Esophagus muscularis mucosa (tissue), 4 donors: ENCODE measurements around the gene AUTS2.

Experiments used
- EP300 ChIP-seq: sonication (generic); formaldehyde crosslinking; IDR thresholded peaks from one replicate; pipeline ENCODE4 v1.6.1; 2017; ENCODE audit warnings: antibody characterized with exemption
- POLR2A ChIP-seq: fragments of 450-650 bp; IDR thresholded peaks from one replicate; pipeline ENCODE4 v1.6.1; 2017; ENCODE audit warnings: antibody characterized with exemption, moderate library complexity, mild to moderate bottlenecking, low read depth
- TF ChIP-seq, protein P1 (sequence below), 3 experiments: fragments of 200-600 bp in 2 of 3; fragments of 450-650 bp in 1 of 3; sonication (generic) in 2 of 3; IDR thresholded peaks; one replicate each; pipeline ENCODE4 v1.5.1; 2017 to 2019; ENCODE audit warnings: antibody characterized with exemption in 3 of 3, mild to moderate bottlenecking in 2 of 3, moderate library complexity in 1 of 3

DNA sequence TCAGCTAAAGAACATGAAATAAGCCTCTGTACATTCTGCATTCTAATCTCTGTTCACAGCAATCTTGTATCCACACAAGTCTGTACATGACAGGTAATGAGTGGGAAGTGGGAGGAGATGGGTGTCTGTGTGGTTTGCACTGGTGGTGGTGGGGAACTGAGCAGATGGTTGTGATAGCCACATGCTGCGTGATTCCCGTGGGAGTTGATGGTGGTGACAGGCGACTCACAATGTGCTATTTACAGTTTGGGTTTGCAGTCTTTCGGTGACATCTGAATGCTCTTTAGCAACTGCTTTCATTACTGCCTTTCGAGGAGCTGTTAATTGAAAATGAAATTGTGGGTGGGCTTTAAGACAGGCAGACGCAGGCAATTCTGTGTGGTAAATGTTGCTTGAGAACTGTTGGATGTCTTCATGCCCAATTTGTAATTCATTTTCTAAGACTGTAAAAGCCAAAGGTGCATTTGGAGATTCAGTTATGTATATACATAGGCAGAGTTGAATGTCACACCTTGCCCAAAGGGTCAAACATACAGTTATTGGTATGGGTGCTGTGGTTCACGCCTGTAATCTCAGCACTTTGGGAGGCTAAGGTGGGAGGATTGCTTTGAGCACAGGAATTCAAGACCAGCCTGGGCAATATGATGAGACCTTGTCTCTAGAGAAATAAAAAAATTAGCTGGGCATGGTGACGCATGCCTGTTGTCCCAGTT, 308.2 kb downstream of the AUTS2 start:
- TF ChIP-seq EP300 (no peak), POLR2A (no peak)
- TF ChIP-seq, protein P1, sequence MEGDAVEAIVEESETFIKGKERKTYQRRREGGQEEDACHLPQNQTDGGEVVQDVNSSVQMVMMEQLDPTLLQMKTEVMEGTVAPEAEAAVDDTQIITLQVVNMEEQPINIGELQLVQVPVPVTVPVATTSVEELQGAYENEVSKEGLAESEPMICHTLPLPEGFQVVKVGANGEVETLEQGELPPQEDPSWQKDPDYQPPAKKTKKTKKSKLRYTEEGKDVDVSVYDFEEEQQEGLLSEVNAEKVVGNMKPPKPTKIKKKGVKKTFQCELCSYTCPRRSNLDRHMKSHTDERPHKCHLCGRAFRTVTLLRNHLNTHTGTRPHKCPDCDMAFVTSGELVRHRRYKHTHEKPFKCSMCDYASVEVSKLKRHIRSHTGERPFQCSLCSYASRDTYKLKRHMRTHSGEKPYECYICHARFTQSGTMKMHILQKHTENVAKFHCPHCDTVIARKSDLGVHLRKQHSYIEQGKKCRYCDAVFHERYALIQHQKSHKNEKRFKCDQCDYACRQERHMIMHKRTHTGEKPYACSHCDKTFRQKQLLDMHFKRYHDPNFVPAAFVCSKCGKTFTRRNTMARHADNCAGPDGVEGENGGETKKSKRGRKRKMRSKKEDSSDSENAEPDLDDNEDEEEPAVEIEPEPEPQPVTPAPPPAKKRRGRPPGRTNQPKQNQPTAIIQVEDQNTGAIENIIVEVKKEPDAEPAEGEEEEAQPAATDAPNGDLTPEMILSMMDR (IDR thresholded peaks at IDR 0.05), result no peak
